H1 (cell line): ENCODE results near the gene TNS1. TPM values are rescaled to one million over a fixed set of nuclear protein-coding genes. Genes with fewer than 3 reads are reported as not detected.

ENCODE experiments used
- CBX8 ChIP-seq: fragments of 300-800, 300-1000 bp; sonication (generic); IDR thresholded peaks from 2 replicates; pipeline ENCODE4 v1.7.1; 2016; ENCODE audit warnings: low read depth, low read length, borderline replicate concordance
- NANOG ChIP-seq: IDR thresholded peaks from 2 replicates; pipeline ENCODE4 v1.6.1; 2011; ENCODE audit warnings: low read length, low read depth, mild to moderate bottlenecking, inconsistent platforms; ENCODE audit not compliant: insufficient read depth, poor library complexity, severe bottlenecking
- NRF1 ChIP-seq: IDR thresholded peaks from 2 replicates; pipeline ENCODE4 v1.6.1; 2011; ENCODE audit warnings: mild to moderate bottlenecking, low read depth, low read length, improper control_type of control experiment
- POU5F1 ChIP-seq: IDR thresholded peaks from 2 replicates; pipeline ENCODE4 v1.6.1; 2011; ENCODE audit warnings: low read depth, mild to moderate bottlenecking, low read length, moderate library complexity
- RNF2 ChIP-seq: fragments of 200-900, 300-1000 bp; sonication (generic); IDR thresholded peaks from 2 replicates; pipeline ENCODE4 v1.7.1; 2016; ENCODE audit warnings: borderline replicate concordance, low read depth, mild to moderate bottlenecking, antibody characterized with exemption, low read length; ENCODE audit not compliant: poor library complexity, severe bottlenecking; ENCODE audit errors: missing control alignments
- SP4 ChIP-seq: IDR thresholded peaks from 2 replicates; pipeline ENCODE4 v1.6.1; 2012; ENCODE audit warnings: low read length, inconsistent platforms
- polyA plus RNA-seq, 7 experiments: library from polyadenylated mRNA; depleted of rRNA in 3 of 7; stranded (reverse) in 5 of 7; unstranded in 2 of 7; fragments of >200 nt in 5 of 7; fragments of 200-250 nt in 2 of 7; gene quantifications; 1 replicate in 5 of 7; 2 replicates in 1 of 7; 4 replicates in 1 of 7; pipeline versions ENCODE4 v1.2.1 to v1.2.3, GENCODE V29; 2011 to 2013; ENCODE audit warnings: missing spikeins in 2 of 7, mixed read lengths in 2 of 7
- total RNA-seq: library from RNA; stranded (reverse); fragmentation: NEBNext Ultra II Directional; extraction: Animal tissue kit (Norgen Biotek cat#: 25700); gene quantifications from 2 replicates; pipeline ENCODE4 v1.2.1, GENCODE V29; 2021

The TNS1 gene
- total and polyA plus RNA-seq, 2 of the 8 experiments (the other 6 are each of a cell fraction or from before 2014, with no cell fraction given) = 1.5 to 5.1 TPM

- TF ChIP-seq POU5F1 = no peak
- TF ChIP-seq RNF2 = no peak
- TF ChIP-seq NRF1 = no peak
- TF ChIP-seq CBX8 = no peak
- TF ChIP-seq SP4 = no peak
- TF ChIP-seq NANOG = no peak
Observed at GRCh38 chr2:217816396-217816869, 186.4 kb downstream of the TNS1 start (continued).
